ENCODE measurements around the gene TGM4.

The TGM4 gene

DNA sequence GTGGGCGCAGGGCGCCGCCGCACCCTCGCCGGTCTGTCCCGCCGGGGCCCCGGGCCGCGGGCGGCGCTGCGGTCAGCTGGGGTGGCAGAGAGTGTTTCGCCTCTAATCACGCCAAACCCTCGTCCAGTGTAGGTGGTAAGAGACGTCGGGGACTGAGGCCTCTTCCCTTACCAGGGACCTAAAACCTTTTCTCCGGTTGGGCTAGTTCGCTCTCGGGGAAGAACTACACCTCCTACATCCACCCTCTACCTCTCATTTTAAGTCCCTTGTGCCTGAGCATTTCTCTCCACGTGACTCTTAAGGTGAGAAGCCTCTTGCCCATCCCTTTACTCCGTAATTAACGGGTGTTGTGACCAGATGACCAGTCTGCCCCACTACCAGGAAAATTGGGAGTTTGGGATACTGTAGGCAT lies 12.2 kb upstream of the TGM4 start:
- peak; percentile 12 for ATAC-seq
- H3K27me3 Mint-ChIP-seq: no peaks in the 10 kb centered on the region
- peak overlapping the region; percentile 84 for H3K4me3 Mint-ChIP-seq
- peaks cover 15% of the 10 kb centered on the region for H3K36me3 Mint-ChIP-seq (ENCODE audit: low read depth)
- H3K4me1 Mint-ChIP-seq: peaks cover 40% of the 10 kb centered on the region
- peak overlapping the region; percentile 83 for H3K27ac Mint-ChIP-seq
- no peak for DNase-seq
- no peaks in the 10 kb centered on the region for H3K9me3 Mint-ChIP-seq

DNA sequence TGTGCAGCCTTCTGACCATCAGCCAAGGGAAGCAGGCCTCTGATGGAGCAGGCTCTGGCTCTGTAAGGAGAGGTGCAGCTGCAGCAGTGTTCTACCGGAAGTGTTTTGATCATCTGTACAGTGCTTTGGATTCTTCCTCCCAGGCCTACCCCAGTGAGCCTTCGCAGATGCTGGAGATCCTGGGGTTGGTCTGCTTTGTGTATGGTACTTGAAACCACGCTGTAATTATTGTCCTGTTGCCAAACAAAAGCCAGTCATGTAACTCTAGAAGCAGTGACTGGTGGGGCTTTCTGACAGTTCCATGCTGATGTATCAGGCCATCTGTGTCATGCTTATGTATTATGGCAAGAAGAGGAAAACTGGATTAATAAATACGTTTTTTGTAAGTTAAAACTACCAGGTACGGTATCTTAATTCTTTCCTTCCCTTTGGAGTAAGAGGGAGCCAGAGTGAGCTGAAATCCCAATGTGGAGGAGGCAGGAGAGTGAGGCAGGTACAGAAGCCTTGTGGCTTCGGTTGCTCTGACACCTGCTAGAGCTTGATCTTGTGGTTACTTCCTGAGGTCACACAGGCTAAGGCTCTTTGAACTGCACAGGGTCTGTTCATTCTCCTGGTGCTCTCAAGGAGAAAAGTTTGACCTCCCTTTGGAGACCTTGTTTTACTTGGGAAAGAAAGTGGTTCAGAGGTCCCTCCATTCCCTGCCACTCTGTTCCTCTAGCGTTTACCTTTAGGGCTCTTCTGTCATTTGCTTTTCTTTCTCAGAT lies 9.0 kb upstream of the TGM4 start:
- Mint-ChIP-seq H3K4me1 (peaks cover 41% of the 10 kb centered on the region), H3K4me3 (no peak overlapping the region), H3K9me3 (no peaks in the 10 kb centered on the region), H3K27me3 (no peaks in the 10 kb centered on the region), H3K27ac (peak overlapping the region; percentile 27), H3K36me3 (ENCODE audit: low read depth) (peaks cover 20% of the 10 kb centered on the region)
- no peak for ATAC-seq
- DNase-seq: no peak

DNA sequence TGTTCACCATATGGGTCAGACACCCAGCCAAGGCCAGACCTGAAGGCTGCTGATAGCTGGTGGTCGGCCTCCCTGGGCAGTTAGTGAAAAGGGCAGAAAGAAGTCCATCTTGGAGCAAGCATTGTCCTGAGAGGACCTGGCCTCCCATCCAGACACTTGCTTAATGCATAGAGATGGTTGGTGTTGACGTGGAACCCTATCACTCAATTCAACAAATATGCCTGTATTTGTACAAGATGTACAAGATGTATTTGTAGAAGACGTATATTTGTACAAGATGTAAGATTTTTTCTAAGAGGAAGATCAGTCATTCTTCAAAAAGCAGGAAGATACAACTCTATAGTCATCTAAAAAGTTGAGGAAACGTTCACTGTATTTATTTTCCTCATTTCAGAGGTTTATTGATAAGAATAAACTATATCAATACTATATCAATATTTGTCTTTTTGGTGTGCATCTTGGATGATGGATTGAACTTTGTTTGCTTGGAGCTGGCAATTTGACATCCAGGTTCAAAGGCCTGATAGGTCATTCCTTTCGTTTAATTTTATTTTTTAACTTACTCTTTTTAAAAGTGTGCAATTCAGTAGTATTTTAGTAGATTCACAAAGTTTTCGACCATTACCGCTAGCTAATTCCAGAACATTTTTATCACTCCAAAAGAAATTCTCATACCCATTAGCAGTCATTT lies 6.8 kb upstream of the TGM4 start:
- H3K27ac Mint-ChIP-seq: no peak overlapping the region
- H3K27me3 Mint-ChIP-seq: no peaks in the 10 kb centered on the region
- H3K4me3 Mint-ChIP-seq: no peak overlapping the region
- H3K4me1 Mint-ChIP-seq: peaks cover 34% of the 10 kb centered on the region
- DNase-seq: no peak
- H3K36me3 Mint-ChIP-seq (ENCODE audit: low read depth): peaks cover 19% of the 10 kb centered on the region
- no peaks in the 10 kb centered on the region for H3K9me3 Mint-ChIP-seq
- no peak for ATAC-seq

DNA sequence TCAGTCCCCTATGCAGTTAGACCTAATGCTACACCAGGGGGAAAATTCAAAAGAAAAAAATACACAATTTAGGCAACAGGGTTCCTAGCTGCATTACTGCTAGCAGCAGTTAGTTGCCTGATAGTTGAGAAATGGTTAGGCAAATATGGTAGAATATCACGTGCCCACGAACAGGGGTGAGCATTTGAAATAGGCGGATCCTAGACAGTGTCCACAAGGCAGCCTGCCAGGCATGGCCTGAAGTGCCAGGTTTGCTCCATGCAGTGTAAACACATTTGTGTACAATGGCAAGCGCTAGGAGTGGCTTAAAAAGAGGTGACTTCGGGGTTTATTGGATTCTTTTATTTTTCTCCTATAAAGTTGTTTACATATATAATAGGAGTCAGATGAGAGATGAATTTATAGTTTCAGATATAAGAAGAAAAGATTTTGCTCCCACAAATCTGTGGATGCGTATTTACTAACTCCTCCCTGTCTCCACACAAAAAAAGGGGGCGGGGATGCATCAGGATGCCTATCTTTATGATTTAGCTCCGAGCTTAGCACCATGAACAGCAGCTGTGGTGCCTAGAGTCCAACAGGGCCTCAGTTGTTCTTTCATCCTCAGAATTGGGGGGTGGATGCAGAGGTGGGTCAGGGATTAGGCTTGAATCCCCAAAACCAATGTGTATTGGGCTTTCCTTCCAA lies 3.9 kb upstream of the TGM4 start:
- H3K9me3 Mint-ChIP-seq: no peaks in the 10 kb centered on the region
- DNase-seq: no peak

DNA sequence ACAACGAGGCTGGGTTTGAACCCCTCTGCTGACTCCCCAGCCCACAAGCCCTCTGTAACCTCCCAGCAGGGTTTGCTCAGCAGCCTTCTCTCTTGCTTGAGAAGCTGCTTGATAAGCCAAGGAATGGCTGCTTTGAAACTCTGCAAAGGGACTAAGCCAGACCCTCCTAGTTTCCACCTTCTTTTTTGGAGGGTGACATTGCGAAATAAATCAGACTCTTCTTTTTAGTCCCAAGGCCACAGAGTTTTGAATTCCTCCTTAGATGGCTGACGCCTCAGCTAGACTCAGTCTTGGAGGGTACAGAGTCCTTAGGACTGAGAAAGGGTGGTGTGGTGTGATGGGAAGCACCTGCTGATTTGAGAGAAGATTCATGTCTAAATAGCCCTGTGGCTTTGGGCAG lies 1.2 kb downstream of the TGM4 start:
- Mint-ChIP-seq H3K27ac (no peak overlapping the region), H3K36me3 (ENCODE audit: low read depth) (no peaks in the 10 kb centered on the region), H3K4me3 (no peak overlapping the region), H3K27me3 (no peaks in the 10 kb centered on the region), H3K4me1 (no peaks in the 10 kb centered on the region), H3K9me3 (no peaks in the 10 kb centered on the region)
- no peak for ATAC-seq
- DNase-seq: no peak

More for the DNA sequence above, 3.9 kb upstream of the TGM4 start:
- Mint-ChIP-seq H3K4me1 (peaks cover 15% of the 10 kb centered on the region), H3K27me3 (no peaks in the 10 kb centered on the region), H3K4me3 (no peak overlapping the region), H3K36me3 (ENCODE audit: low read depth) (peaks cover 15% of the 10 kb centered on the region), H3K27ac (no peak overlapping the region)
- ATAC-seq: no peak

DNA sequence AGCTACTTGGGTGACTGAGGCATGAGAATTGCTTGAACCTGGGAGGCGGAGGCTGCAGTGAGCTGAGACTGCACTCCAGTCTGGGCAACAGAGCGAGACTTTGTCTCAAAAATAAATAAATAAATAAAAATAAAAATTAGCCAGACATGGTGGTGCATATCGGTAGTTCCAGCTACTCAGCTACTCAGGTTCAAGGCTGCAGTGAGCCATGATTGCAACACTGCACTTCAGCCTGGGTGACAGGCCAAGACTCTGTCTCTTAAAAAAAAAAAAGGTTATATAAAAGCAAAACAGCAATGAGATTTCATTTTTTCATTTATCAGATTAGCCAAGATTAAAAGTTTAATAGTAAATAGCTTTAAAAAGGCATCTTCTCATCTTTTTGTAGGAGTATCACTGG lies 2.9 kb downstream of the TGM4 start:
- no peaks in the 10 kb centered on the region for H3K9me3 Mint-ChIP-seq
- DNase-seq: no peak
- H3K4me1 Mint-ChIP-seq: no peaks in the 10 kb centered on the region
- ATAC-seq: no peak
- H3K27ac Mint-ChIP-seq: no peak overlapping the region
- H3K36me3 Mint-ChIP-seq (ENCODE audit: low read depth): no peaks in the 10 kb centered on the region
- H3K4me3 Mint-ChIP-seq: no peak overlapping the region
- H3K27me3 Mint-ChIP-seq: no peaks in the 10 kb centered on the region

DNA sequence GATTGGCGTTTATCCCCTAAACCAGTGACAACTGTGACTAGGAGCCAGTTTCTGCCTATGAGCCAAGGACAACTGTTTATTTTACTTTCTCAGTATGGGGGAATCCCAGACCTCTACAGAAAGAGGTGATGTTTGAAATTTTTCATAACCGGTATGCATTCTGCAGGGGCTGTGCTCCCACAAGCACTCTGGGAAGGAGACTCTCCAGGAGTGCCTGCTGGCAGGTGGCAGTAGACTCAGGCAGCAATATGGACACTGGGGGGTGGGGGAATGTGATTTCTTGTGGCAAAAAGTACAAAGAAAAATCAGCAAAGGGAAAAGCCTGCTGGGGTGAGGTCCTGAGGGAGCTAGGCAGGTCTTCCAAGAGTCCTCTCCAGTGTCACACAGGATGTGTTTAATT lies 5.9 kb downstream of the TGM4 start:
- Mint-ChIP-seq H3K27ac (no peak overlapping the region), H3K27me3 (no peaks in the 10 kb centered on the region), H3K36me3 (ENCODE audit: low read depth) (no peaks in the 10 kb centered on the region), H3K4me1 (peaks cover 2% of the 10 kb centered on the region), H3K9me3 (no peaks in the 10 kb centered on the region), H3K4me3 (no peak overlapping the region)
- DNase-seq (no peak), ATAC-seq (no peak)

DNA sequence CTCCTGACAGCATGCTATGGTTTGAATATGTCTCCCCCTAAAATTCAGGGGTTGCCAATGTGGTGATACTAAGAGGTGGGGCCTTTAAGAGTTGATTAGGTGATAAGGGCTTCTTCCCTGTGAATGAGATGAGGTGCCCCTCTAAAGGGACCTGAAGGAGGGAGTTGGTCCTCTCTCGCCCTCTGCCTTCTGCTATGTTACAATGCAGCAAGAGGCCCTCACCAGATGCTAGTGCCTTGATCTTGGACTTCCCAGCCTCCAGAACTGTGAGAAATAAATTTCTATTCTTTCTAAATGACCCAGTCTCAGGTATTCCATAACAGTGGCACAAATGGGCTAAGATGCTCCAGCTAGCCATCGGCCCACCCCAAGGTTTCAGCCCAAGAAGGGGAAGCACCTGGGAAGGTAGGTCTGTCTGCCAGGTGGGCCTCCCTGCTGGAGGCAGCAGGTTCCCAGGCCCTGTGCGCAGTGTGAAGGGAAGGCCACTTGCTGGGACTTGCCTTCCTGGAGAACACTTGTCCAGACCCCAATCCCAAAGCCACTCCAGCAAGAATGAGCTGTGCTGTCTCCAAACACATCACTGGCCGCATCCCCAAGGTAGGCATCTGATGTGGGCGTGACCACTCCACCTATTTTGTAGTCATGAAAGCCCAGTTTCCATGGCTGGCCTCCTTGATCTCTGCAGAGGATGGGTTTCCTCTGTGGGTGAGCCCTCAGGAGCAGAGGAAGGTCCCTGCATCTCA lies 9.0 kb downstream of the TGM4 start:
- Mint-ChIP-seq H3K36me3 (ENCODE audit: low read depth) (no peaks in the 10 kb centered on the region), H3K4me3 (no peak overlapping the region), H3K27ac (no peak overlapping the region), H3K27me3 (peaks cover 7% of the 10 kb centered on the region), H3K9me3 (no peaks in the 10 kb centered on the region), H3K4me1 (peaks cover 6% of the 10 kb centered on the region)
- DNase-seq (no peak), ATAC-seq (no peak)

DNA sequence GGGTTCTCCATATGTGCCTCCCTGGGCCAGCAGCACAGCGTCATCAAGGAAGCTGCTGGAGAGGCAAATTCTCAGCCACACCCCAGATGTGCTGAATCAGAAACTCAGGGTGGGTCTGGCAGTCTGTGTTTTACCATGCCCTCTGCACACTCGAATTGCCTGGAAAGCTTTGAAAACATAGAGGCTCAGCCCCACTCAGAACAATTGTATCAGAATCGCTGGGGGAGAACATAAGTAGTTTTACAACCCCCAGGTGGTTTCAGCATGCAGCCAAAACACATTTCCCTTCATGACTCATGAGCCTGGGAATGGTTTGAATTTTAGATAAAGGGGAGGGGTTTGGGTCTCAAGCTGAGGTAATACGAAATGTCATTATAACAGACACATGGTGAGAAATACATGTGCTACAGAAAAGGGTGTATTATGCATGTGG lies 9.6 kb downstream of the TGM4 start:
- ATAC-seq (no peak), DNase-seq (no peak)

DNA sequence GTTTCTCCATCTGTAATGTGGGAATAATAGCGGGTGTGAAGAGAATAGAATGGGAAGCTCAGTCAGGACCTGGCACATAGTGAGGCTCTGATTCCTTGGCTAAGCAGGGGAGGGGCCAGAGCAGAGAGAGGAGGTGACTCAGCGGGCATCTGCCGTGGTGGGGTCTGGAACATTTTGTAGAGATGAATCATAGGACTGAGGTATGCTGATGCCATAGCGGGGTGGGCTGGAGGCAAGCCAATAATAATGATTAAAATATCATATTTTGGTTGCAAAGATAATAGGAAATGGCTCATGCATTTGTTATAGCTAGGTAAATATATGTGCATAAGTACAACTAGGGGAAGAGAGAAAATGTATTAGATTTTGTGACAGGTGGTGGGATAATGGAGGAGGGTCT lies 11.2 kb downstream of the TGM4 start:
- DNase-seq (no peak), ATAC-seq (peak; percentile 66)
- H3K9me3 Mint-ChIP-seq: no peaks in the 10 kb centered on the region
- H3K4me3 Mint-ChIP-seq: no peak overlapping the region
- peaks cover 7% of the 10 kb centered on the region for H3K27me3 Mint-ChIP-seq
- no peak overlapping the region for H3K27ac Mint-ChIP-seq
- no peaks in the 10 kb centered on the region for H3K36me3 Mint-ChIP-seq (ENCODE audit: low read depth)
- peaks cover 6% of the 10 kb centered on the region for H3K4me1 Mint-ChIP-seq

More for the DNA sequence above, 9.6 kb downstream of the TGM4 start:
- peaks cover 7% of the 10 kb centered on the region for H3K27me3 Mint-ChIP-seq
- H3K4me3 Mint-ChIP-seq: no peak overlapping the region
- peaks cover 6% of the 10 kb centered on the region for H3K4me1 Mint-ChIP-seq
- H3K27ac Mint-ChIP-seq: no peak overlapping the region
- H3K9me3 Mint-ChIP-seq: no peaks in the 10 kb centered on the region
- no peaks in the 10 kb centered on the region for H3K36me3 Mint-ChIP-seq (ENCODE audit: low read depth)

DNA sequence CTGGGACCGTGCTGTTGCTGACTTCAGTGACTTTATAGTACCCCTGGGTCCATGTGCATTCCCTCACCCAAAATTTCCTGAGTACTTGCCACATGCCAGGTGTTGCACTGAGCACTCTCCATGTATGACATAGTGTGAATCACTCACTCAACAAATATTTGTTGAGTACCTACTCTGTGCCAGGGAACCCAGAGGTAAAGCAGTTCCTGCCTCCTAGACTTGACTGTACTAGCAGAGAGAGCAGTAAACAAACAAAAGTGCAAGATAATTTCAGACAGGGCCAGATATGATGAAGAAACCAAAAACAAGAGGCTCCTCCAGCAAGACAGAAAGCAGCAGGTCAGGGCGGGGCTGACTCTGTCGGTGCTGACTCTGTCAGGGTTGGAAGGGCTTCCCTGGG lies 12.2 kb downstream of the TGM4 start:
- Mint-ChIP-seq H3K4me1 (peaks cover 6% of the 10 kb centered on the region), H3K36me3 (ENCODE audit: low read depth) (no peaks in the 10 kb centered on the region), H3K27ac (no peak overlapping the region), H3K9me3 (no peaks in the 10 kb centered on the region), H3K4me3 (no peak overlapping the region), H3K27me3 (peaks cover 7% of the 10 kb centered on the region)
- DNase-seq (no peak), ATAC-seq (no peak)

DNA sequence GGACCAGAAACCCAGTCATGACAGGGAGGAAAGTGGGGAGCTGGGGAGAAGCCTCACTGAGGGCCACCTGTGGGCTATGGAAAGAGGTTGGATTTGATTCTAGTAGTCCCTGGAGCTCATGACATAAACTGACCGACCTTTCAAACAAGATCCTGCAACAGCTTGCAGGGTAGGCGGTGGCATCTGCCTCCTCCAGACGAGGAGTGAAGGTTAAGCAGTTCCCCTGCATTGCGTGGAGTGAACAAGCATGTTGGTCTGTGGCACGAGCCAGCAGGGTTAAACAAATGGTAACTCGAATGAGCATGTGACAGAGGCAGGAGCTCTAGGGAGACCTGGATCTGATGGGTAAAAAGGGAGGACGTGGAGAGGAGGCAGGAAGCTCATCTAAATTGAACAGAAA lies 12.7 kb downstream of the TGM4 start:
- ATAC-seq: no peak
- no peak overlapping the region for H3K27ac Mint-ChIP-seq
- no peaks in the 10 kb centered on the region for H3K9me3 Mint-ChIP-seq
- H3K4me3 Mint-ChIP-seq: no peak overlapping the region
- H3K36me3 Mint-ChIP-seq (ENCODE audit: low read depth): no peaks in the 10 kb centered on the region
- no peak for DNase-seq
- H3K4me1 Mint-ChIP-seq: peaks cover 6% of the 10 kb centered on the region
- H3K27me3 Mint-ChIP-seq: peaks cover 7% of the 10 kb centered on the region

DNA sequence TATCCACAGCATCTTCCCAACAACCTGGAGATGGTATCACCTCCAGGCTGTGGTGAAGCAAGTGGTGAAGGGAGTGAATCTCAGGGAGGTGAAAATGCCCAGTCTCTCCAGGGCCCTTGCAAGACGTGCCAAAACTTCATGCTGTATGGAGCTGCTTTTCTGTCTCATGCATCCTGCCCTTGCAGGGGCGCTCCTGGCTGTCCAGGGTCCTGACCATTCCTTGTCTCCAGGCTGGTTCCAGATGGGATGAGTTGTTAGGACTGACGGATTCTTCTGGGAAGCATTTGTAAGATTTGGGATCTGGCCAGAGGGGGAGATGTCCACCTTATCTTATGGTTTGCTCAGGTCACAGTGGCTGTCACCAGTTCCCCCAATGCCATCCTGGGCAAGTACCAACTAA lies 15.8 kb downstream of the TGM4 start:
- no peak overlapping the region for H3K4me3 Mint-ChIP-seq
- DNase-seq (no peak), ATAC-seq (no peak)
- H3K4me1 Mint-ChIP-seq: peaks cover 4% of the 10 kb centered on the region
- no peak overlapping the region for H3K27ac Mint-ChIP-seq
- H3K27me3 Mint-ChIP-seq: peaks cover 7% of the 10 kb centered on the region
- no peaks in the 10 kb centered on the region for H3K36me3 Mint-ChIP-seq (ENCODE audit: low read depth)
- no peaks in the 10 kb centered on the region for H3K9me3 Mint-ChIP-seq

DNA sequence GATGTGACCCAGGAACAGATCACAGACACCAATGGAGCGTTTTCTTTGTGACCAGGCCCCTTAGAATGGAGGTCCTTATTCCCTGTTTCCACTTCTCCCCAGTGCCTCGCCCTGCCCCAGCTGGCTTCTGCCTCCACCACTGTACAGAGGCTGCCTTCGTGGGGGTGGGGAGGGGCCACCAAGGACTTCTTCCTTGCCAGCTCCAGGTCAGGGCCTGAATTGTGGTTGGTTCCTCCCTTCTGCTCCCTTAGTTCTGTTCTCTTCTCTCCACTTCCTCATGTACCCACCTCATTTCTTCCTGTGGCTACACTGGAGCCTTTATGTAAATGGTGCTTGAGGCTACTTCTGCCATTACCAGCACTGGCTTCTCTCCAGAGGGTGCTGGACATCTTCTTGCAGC lies 16.4 kb downstream of the TGM4 start:
- H3K4me1 Mint-ChIP-seq: no peaks in the 10 kb centered on the region

More for the DNA sequence above, 16.4 kb downstream of the TGM4 start:
- peaks cover 4% of the 10 kb centered on the region for H3K27me3 Mint-ChIP-seq
- DNase-seq: no peak
- H3K9me3 Mint-ChIP-seq: no peaks in the 10 kb centered on the region
- no peak overlapping the region for H3K27ac Mint-ChIP-seq
- no peak for ATAC-seq
- no peak overlapping the region for H3K4me3 Mint-ChIP-seq
- no peaks in the 10 kb centered on the region for H3K36me3 Mint-ChIP-seq (ENCODE audit: low read depth)
